NCI-H1436 (cell line): ENCODE data around the gene LRBA.
"Not testable (repeated sequence)": the region's sequence is repeated elsewhere in the genome, so short reads cannot be mapped to it uniquely, and the experiment has no call there.

ENCODE experiments used
- DNase-seq: peaks from one replicate; lab custom pipeline; 2025; lab: John Stamatoyannopoulos, UW

Gene LRBA

DNA sequence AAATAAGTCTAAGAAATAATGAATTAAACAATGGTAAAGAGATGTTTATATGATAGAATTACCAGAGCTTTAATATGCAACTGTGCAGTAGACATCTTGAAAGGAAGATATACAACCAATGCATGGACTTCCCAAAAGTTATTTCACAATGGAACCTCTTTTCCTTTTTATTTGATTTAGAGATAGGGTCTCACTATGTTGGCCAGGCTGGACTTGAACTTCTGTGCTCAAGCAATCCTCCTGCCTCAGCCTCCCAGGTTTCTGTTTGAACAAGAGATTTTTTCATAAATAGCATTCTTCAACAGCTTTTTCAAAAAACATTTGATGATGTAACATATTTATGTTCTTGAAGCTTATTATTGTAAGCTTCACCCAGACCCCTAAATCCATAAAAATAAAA, 72.0 kb downstream of the LRBA start:
- no peak for DNase-seq

GRCh38 chr4:150942539-150942938, 72.5 kb downstream of the LRBA start:
- no peak for DNase-seq

- no peak for DNase-seq
Measured at GRCh38 chr4:150940123-150940522, 75.0 kb downstream of the LRBA start.

DNA sequence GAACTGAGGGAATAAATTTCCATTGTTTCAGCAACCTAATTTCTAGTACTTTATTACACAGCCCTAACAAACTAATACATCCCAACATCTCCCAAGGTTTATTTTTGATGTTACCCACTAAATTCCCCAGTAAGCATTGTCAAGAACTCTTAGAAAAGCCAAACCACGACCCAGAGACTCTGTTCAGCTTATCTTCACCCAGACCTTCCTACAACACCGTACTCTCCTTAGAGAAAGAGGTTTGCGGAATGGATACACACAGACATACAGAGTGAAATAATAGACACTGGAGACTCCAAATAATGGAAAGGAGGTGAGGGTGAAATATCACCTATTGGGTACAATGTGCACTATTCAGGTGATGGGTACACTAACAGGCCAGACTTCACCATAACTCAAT, 75.6 kb downstream of the LRBA start:
- DNase-seq = no peak

DNA sequence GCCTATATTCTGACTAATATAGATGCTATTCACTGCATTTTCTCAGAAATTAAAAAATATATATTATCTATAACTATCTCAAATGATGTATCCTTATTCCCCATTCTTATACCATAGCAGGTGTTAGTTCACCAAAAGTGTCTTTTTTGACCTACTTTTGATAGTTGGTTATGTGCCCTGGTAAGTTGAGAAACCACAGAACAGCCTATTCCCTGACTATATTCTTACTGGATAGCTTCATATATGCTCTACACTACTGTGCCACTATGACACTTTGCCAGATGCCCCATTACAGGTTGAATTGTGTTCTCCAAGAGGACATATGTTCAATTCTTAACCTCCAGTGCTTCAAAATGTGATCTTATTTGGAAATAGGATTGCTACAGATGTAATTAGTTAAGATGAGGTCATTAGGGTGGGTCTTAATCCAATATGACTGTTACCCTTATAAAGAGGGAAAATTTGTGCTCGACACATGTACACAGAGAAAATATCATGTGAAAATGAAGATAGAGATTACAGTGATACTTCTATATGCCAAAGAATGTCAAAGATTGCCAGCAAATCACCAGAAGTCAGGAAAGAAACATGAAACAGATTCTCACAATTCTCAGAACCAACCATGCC, 76.1 kb downstream of the LRBA start:
- no peak for DNase-seq

GRCh38 chr4:150938417-150938816, 76.7 kb downstream of the LRBA start:
- DNase-seq = no peak

GRCh38 chr4:150934022-150934421, 81.1 kb downstream of the LRBA start:
- no peak for DNase-seq

GRCh38 chr4:150931796-150932195, 83.3 kb downstream of the LRBA start:
- no peak for DNase-seq

GRCh38 chr4:150931005-150931404, 84.1 kb downstream of the LRBA start:
- DNase-seq = no peak

- DNase-seq = no peak
Measured at GRCh38 chr4:150923945-150924344, 91.1 kb downstream of the LRBA start.

- DNase-seq = not testable (repeated sequence)
Measured at GRCh38 chr4:150921486-150921885, 93.6 kb downstream of the LRBA start.

DNA sequence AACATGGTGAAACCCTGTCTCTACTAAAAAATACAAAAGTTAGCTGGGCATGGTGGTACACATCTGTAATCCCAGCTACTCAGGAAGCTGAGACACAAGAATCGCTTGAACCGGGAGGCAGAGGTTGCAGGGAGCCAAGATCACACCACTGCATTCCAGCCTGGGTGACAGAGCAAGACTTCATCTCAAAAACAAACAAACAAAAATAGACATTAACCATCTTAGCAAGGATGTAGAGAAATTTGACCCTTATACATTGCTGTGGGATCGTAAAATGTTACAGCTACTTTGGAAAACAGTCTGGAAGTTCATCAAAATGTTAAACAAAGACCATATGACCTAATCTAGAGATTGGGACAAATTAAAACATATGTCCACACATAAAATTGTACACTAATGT, 96.5 kb downstream of the LRBA start:
- not testable (repeated sequence) for DNase-seq

- no peak for DNase-seq
Measured at GRCh38 chr4:150911326-150911725, 103.8 kb downstream of the LRBA start.

DNA sequence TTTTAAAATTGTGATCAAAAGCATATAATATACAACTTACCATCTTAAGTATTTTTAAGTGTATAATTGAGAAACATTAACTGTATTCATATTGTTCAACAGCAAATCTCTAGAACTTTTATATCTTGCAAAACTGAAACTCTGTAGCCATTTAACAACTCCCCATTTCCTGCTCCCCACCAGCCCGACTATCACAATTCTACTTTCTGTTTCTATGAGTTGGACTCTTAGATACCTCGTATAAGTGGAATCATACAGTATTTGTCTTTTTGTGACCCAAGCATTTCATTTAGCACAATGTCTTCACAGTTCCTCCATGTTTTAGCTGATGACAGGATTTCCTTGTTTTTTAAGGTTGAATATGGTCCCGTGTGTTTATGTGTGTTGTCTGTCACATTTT, 106.0 kb downstream of the LRBA start:
- DNase-seq = no peak

DNA sequence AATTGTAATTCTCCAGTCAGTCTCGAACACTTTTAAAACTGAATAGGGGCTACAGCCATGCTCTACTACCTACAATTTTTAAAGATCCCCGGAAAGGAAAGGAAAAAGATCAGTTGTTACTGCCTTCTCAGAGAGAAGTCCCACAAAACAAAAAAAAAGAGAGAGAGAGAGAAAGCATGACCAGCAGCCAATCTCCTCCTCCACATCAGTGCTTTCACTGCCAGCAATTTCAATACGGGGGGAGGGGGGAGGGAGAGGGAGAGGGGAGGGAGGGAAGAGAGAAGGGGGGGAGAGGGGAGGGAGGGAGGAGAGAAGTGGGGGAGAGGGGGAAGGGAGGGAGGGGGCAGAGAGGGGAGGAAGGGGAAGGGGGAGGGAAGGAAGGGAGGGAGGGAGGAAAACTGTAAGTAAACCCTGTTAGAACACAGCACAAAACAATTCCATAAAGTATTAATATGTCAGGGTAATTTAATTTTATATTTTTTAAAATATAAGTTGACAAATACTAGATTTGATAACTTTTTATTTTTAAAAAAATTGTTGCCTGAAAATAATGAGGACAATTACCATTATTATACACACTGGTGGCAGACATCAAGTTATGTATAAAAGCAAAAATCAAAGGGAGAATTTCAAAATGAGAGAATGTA, 108.0 kb downstream of the LRBA start:
- no peak for DNase-seq

DNA sequence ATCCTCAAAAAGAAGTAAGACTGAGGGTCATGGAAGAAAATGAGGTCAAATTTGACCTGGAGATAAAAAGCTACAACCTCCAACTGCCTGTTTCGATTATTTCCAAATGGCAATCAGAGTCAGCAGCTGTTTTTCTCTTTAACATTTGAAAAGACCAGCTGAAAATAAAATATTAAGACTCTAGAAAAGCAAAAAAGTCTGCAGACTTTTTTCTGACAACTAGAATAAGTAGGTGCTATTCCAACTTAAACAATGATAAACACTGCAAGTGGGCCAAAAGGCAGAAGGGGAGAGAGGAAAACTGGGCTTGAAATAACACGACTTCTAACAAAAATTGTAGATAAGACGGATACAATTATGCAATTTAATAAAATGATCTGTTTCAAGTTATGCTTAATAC, 110.4 kb downstream of the LRBA start:
- DNase-seq = no peak

DNA sequence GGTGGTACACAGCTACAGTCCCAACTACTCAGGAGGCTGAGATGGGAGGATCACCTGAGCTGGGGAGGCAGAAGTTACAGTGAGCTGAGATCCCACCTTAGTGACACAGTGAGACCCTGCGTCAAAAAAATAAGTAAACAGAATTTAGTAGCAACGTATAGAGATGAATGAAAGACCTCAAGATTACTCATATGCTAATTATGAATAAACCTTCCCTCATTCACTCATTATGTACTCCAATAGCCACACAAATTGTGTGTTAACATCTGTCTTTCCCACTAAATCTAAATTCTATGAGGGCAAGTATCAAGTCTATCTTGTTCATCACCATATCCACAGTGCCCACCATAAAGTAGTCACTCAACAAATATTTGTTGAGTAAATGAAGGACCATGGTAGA, 111.5 kb downstream of the LRBA start:
- DNase-seq = no peak

- DNase-seq = no peak
Measured at GRCh38 chr4:150896497-150896896, 118.6 kb downstream of the LRBA start.

DNA sequence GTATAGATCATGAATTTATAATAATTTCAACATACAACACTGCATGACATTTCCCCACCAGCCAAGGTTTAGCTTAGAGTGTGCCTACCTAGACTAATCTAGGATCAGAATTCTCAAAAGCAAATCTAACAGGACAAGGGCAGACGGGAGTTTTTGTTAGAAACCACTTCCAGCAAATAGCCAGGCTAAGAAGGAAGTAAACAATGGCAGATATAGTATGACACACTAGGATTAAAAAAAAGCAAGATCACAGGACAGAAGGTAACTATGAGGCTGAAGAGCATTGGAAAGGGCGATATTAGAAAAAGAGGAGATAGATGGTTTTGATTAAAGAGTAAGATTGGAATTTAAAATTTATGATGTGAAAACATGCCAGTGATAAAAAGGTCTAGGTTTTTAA, 124.8 kb downstream of the LRBA start:
- no peak for DNase-seq

GRCh38 chr4:150889306-150889705, 125.8 kb downstream of the LRBA start:
- no peak for DNase-seq

GRCh38 chr4:150888625-150889024, 126.5 kb downstream of the LRBA start:
- DNase-seq = no peak

GRCh38 chr4:150888217-150888616, 126.9 kb downstream of the LRBA start:
- DNase-seq = no peak

GRCh38 chr4:150886597-150886996, 128.5 kb downstream of the LRBA start:
- no peak for DNase-seq

DNA sequence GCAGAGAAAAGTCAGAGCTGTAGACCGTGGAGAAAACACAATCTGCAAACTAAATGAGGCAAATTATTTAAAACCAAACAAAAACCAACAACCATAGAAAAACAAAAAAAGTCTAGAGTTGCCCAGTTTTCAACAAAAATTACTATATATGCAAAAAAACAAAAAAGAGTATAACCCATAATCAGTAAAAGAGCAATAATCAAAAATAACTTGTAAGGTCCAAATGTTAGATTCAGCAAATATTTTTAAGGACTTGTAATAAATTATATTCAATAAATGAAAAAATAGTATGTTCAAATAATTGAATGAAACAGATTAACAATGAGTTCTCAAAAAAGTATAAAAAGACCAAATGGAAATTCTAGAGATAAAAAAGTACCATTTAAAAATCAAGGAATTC, 130.5 kb downstream of the LRBA start:
- DNase-seq = no peak
